Sciatic nerve (tissue), 2 donors: ENCODE results near the gene MTIF2. TPM values are rescaled to one million over a fixed set of nuclear protein-coding genes. Genes with fewer than 3 reads are reported as not detected.
A peak's percentile ranks its signal among the peaks of the same experiment; 100 is the strongest.
"Not testable (repeated sequence)": the region's sequence is repeated elsewhere in the genome, so short reads cannot be mapped to it uniquely, and the experiment has no call there.

Experiments
- ATAC-seq: fragments of 200-7000 bp; cut with Tn5 transposase; one replicate; pipeline ENCODE4 v1.9.1; 2020; ENCODE audit warnings: mild to moderate bottlenecking, moderate library complexity
- DNase-seq: peaks from one replicate; pipeline ENCODE4 v3.0.0-alpha.2; 2020; ENCODE audit warnings: low spot score
- intact Hi-C: fragments of 100-400 bp; cut with DNase I; formaldehyde crosslinking; loops from one replicate; pipeline ENCODE4 v1.14.2; 2022
- total RNA-seq: library from RNA; stranded (reverse); fragmentation: NEBNext Ultra II Directional; extraction: Animal tissue kit (Norgen Biotek cat#: 25700); gene quantifications from one replicate; pipeline ENCODE4 v1.2.1, GENCODE V29; 2021
- donor health status: DM: no; HTN: no; CAD: no.
- donor health status: DM: no; HTN: no; CAD: no.

The MTIF2 gene, protein sequence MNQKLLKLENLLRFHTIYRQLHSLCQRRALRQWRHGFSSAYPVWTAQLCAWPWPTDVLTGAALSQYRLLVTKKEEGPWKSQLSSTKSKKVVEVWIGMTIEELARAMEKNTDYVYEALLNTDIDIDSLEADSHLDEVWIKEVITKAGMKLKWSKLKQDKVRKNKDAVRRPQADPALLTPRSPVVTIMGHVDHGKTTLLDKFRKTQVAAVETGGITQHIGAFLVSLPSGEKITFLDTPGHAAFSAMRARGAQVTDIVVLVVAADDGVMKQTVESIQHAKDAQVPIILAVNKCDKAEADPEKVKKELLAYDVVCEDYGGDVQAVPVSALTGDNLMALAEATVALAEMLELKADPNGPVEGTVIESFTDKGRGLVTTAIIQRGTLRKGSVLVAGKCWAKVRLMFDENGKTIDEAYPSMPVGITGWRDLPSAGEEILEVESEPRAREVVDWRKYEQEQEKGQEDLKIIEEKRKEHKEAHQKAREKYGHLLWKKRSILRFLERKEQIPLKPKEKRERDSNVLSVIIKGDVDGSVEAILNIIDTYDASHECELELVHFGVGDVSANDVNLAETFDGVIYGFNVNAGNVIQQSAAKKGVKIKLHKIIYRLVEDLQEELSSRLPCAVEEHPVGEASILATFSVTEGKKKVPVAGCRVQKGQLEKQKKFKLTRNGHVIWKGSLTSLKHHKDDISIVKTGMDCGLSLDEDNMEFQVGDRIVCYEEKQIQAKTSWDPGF
- total RNA-seq = 18.2 TPM

GRCh38 chr2:55268907-55269644, at the start of gene MTIF2:
Gene MTIF2 (minus strand): TSS chr2:55269231. CDS start chr2:55263858, 5,373 bp downstream.
- intact Hi-C loops = no loop called here
- DNase-seq (peak; percentile 96), ATAC-seq (peak; percentile 100)

- ATAC-seq (no peak), DNase-seq (no peak)
- intact Hi-C loops = no loop called here
Observed at GRCh38 chr2:55314985-55315384, 46.0 kb upstream of the MTIF2 start.

GRCh38 chr2:55311444-55311870, 42.4 kb upstream of the MTIF2 start:
- intact Hi-C loops = no loop called here
- DNase-seq (no peak), ATAC-seq (no peak)

DNA sequence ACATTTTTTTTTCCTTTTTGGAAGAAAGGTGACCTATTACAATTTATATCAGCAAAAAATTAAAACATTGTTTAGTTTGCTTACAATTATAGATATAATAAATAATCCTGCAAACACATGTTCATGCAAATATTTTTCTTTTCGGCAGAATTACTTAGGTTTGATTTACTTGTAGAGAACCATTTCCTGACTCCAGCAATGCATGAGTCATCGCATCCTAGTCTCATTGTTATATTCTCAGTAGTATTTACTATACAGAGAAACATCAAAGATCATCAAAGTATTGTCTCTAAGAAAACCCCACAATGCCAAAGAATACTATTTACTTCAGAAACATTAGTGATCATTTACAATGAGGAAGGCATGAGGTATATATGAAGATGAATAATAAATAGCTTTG, 40.4 kb upstream of the MTIF2 start:
- intact Hi-C loops = no loop called here
- DNase-seq (no peak), ATAC-seq (no peak)

- intact Hi-C loops = no loop called here
- ATAC-seq = no peak
- no peak for DNase-seq
Observed at GRCh38 chr2:55302241-55302640, 33.2 kb upstream of the MTIF2 start.

- DNase-seq = no peak
- intact Hi-C loops = no loop called here
- ATAC-seq = no peak
Observed at GRCh38 chr2:55301277-55301676, 32.2 kb upstream of the MTIF2 start.

GRCh38 chr2:55296393-55296792, 27.4 kb upstream of the MTIF2 start:
- no peak for DNase-seq
- intact Hi-C loops = no loop called here
- no peak for ATAC-seq

DNA sequence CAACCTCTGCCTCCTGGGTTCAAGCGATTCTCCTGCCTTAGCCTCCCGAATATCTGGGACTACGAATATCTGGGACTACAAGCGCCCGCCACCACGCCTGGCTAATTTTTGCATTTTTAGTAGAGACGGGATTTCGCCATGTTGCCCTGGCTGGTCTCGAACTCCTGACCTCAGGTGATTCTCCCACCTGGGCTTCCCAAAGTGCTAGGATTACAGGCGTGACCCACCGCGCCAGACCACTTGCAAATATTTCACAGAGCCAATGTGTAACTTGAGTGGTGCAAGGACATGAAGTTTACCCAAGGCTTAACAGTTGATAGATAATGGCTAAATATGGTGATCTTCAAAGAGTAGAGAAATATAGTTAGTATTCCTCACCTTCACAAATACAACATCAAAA, 14.1 kb upstream of the MTIF2 start:
- DNase-seq (no peak), ATAC-seq (no peak)
- intact Hi-C loops = no loop called here

GRCh38 chr2:55282110-55282917, 13.3 kb upstream of the MTIF2 start:
- DNase-seq (peak; percentile 93), ATAC-seq (peak; percentile 99)
- intact Hi-C loops = no loop called here

- intact Hi-C loops, ATAC-seq, DNase-seq: not testable (repeated sequence)
Observed at GRCh38 chr2:55280851-55281546, 12.0 kb upstream of the MTIF2 start.

DNA sequence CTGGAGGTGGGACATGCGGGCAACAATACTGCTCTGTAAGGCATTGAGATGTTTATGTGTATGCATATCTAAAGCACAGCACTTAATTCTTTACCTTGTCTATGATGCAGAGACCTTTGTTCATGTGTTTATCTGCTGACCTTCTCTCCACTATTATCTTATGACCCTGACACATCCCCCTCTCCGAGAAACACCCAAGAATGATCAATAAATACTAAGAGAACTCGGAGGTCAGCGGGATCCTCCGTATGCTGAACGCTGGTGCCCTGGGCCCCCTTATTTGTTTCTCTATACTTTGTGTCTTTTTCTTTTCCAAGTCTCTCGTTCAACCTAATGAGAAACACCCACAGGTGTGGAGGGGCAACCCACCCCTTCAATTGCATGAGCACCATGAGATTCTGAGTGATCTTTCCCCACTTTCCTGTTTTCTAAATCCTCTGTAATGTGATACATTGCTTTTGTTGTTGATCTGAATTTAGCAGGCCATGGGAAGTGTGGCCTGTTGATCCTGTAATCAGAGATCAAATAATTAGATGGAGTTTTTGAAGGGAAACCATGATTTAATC, 10.9 kb upstream of the MTIF2 start:
- ATAC-seq, intact Hi-C loops, DNase-seq: not testable (repeated sequence)

- ATAC-seq, intact Hi-C loops, DNase-seq: not testable (repeated sequence)
Observed at GRCh38 chr2:55279214-55279835, 10.3 kb upstream of the MTIF2 start.

GRCh38 chr2:55277310-55277709, 8.3 kb upstream of the MTIF2 start:
- ATAC-seq (no peak), DNase-seq (no peak)
- intact Hi-C loops = no loop called here

- not testable (repeated sequence) for DNase-seq
Observed at GRCh38 chr2:55274346-55274745, 5.3 kb upstream of the MTIF2 start.

GRCh38 chr2:55269645-55269990, 587 bp upstream of the MTIF2 start:
- no peak for DNase-seq
- intact Hi-C loops = no loop called here
- peak; percentile 21 for ATAC-seq

More at GRCh38 chr2:55274346-55274745, 5.3 kb upstream of the MTIF2 start:
- intact Hi-C loops, ATAC-seq: not testable (repeated sequence)

- DNase-seq (no peak), ATAC-seq (peak; percentile 5)
- intact Hi-C loops = no loop called here
Observed at GRCh38 chr2:55268288-55268906, 634 bp downstream of the MTIF2 start.

DNA sequence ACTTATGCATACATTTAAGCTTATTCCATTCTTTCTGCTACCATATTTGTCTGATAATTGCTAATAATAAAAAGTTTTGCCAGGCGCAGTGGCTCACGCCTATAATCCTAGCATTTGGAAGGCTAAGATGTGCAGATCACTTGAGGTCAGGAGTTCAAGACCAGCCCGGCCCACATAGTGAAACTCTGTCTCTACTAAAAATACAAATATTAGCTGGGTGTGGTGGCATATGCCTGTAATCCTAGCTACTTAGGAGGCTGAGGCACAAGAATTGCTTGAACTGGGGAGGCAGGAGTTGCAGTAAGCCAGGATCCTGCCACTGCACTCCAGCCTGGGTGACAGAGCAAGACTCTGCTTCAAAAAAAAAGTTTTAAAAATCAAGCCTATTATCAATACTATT, 9.4 kb downstream of the MTIF2 start:
- intact Hi-C loops, DNase-seq, ATAC-seq: not testable (repeated sequence)
